SKM-1 (cell line): ENCODE results near the gene KIAA1328.
"Not testable (repeated sequence)": the region's sequence is repeated elsewhere in the genome, so short reads cannot be mapped to it uniquely, and the experiment has no call there.

ENCODE experiments used
- DNase-seq: peaks from one replicate; lab custom pipeline; 2025; ENCODE audit not compliant: unreplicated experiment; lab: John Stamatoyannopoulos, UW

Gene KIAA1328

GRCh38 chr18:36885981-36886380, 57.1 kb downstream of the KIAA1328 start:
- no peak for DNase-seq

GRCh38 chr18:36887114-36887513, 58.2 kb downstream of the KIAA1328 start:
- DNase-seq, result no peak

- no peak for DNase-seq
Measured at GRCh38 chr18:36887864-36888263, 58.9 kb downstream of the KIAA1328 start.

- DNase-seq, result no peak
Measured at GRCh38 chr18:36888778-36889177, 59.9 kb downstream of the KIAA1328 start.

- DNase-seq, result no peak
Measured at GRCh38 chr18:36889321-36889720, 60.4 kb downstream of the KIAA1328 start.

- DNase-seq, result no peak
Measured at GRCh38 chr18:36889742-36890141, 60.8 kb downstream of the KIAA1328 start.

GRCh38 chr18:36890598-36890997, 61.7 kb downstream of the KIAA1328 start:
- DNase-seq, result no peak

GRCh38 chr18:36893227-36893626, 64.3 kb downstream of the KIAA1328 start:
- no peak for DNase-seq

GRCh38 chr18:36895606-36896005, 66.7 kb downstream of the KIAA1328 start:
- no peak for DNase-seq

- DNase-seq, result no peak
Measured at GRCh38 chr18:36897253-36897652, 68.3 kb downstream of the KIAA1328 start.

- peak; percentile 7 for DNase-seq
Measured at GRCh38 chr18:36899289-36899688, 70.4 kb downstream of the KIAA1328 start.

GRCh38 chr18:36900466-36900865, 71.5 kb downstream of the KIAA1328 start:
- no peak for DNase-seq

GRCh38 chr18:36901277-36901701, 72.4 kb downstream of the KIAA1328 start:
- DNase-seq, result no peak

- no peak for DNase-seq
Measured at GRCh38 chr18:36903215-36903928, 74.4 kb downstream of the KIAA1328 start.

- DNase-seq, result no peak
Measured at GRCh38 chr18:36905571-36905970, 76.6 kb downstream of the KIAA1328 start.

GRCh38 chr18:36909282-36909681, 80.4 kb downstream of the KIAA1328 start:
- DNase-seq, result not testable (repeated sequence)

GRCh38 chr18:36912887-36913286, 84.0 kb downstream of the KIAA1328 start:
- no peak for DNase-seq

- no peak for DNase-seq
Measured at GRCh38 chr18:36917907-36918306, 89.0 kb downstream of the KIAA1328 start.

- no peak for DNase-seq
Measured at GRCh38 chr18:36929601-36930000, 100.7 kb downstream of the KIAA1328 start.

GRCh38 chr18:36931106-36931505, 102.2 kb downstream of the KIAA1328 start:
- DNase-seq, result no peak

- no peak for DNase-seq
Measured at GRCh38 chr18:36933552-36933951, 104.6 kb downstream of the KIAA1328 start.

- no peak for DNase-seq
Measured at GRCh38 chr18:36934884-36935283, 106.0 kb downstream of the KIAA1328 start.

GRCh38 chr18:36942264-36942663, 113.3 kb downstream of the KIAA1328 start:
- DNase-seq, result peak; percentile 54
